H1 (cell line): ENCODE measurements around the gene LRRC46. TPM values are rescaled to one million over a fixed set of nuclear protein-coding genes. Genes with fewer than 3 reads are reported as not detected.
A peak's percentile ranks its signal among the peaks of the same experiment; 100 is the strongest.

Experiments
- CTCF ChIA-PET: fragments of 300-600 bp; sonication (Branson Sonifier 250); formaldehyde crosslinking; loops from one replicate; lab custom pipeline; 2021; ENCODE audit not compliant: partially characterized antibody; lab: Charles Lee
- POLR2A ChIA-PET: fragments of 300-600 bp; sonication (Branson Sonifier 250); formaldehyde crosslinking; loops from one replicate; lab custom pipeline; 2021; ENCODE audit warnings: inconsistent platforms; ENCODE audit not compliant: partially characterized antibody; lab: Charles Lee
- DNase-seq, 2 experiments: peaks; one replicate each; pipeline versions ENCODE4 v3.0.0 to v3.0.0-alpha.2; 2010 to 2022; ENCODE audit warnings: low spot score in 2 of 2, low read depth in 1 of 2, mixed read lengths in 1 of 2
- FAIRE-seq: peaks from 2 replicates; lab custom pipeline; 2011; peaks lifted over from hg19 to GRCh38; lab: Jason Lieb, UNC
- H2AFZ ChIP-seq: 2 replicates; pipeline ENCODE4 v1.8.1; 2012; ENCODE audit warnings: low read length, inconsistent platforms
- H2AK5ac ChIP-seq: 2 replicates; pipeline ENCODE4 v1.6.1; 2013; ENCODE audit warnings: low read depth, low read length
- H2BK120ac ChIP-seq: replicated peaks from 2 replicates; pipeline ENCODE3; 2013; ENCODE audit warnings: low read depth, low read length, inconsistent platforms
- H2BK12ac ChIP-seq: 2 replicates; pipeline ENCODE4 v1.6.1; 2013; ENCODE audit warnings: low read depth, low read length
- H2BK15ac ChIP-seq: 2 replicates; pipeline ENCODE4 v1.6.1; 2013; ENCODE audit warnings: low read length
- H2BK20ac ChIP-seq: 2 replicates; pipeline ENCODE4 v1.6.1; 2013; ENCODE audit warnings: low read length
- H2BK5ac ChIP-seq: 2 replicates; pipeline ENCODE4 v1.6.1; 2013; ENCODE audit warnings: low read depth, low read length
- H3K14ac ChIP-seq: 2 replicates; pipeline ENCODE4 v1.6.1; 2013; ENCODE audit warnings: inconsistent platforms; ENCODE audit not compliant: insufficient read length
- H3K18ac ChIP-seq: 2 replicates; pipeline ENCODE4 v1.6.1; 2013; ENCODE audit warnings: low read length; ENCODE audit errors: extremely low read depth
- H3K23ac ChIP-seq: 2 replicates; pipeline ENCODE4 v1.6.1; 2013; ENCODE audit warnings: inconsistent platforms; ENCODE audit not compliant: insufficient read length
- H3K23me2 ChIP-seq: 2 replicates; pipeline ENCODE4 v1.6.1; 2013; ENCODE audit warnings: low read depth, low read length
- H3K27ac ChIP-seq: 2 replicates; pipeline ENCODE4 v1.6.1; 2011; ENCODE audit warnings: low read depth, low read length, inconsistent platforms
- H3K27me3 ChIP-seq, 4 experiments: replicated peaks in 1 of 4; 1 replicate in 1 of 4; 2 replicates in 3 of 4; pipeline versions ENCODE4 v1.6.1 to v1.8.1; 2011 to 2013; ENCODE audit warnings: low read length in 3 of 4, mild to moderate bottlenecking in 3 of 4, inconsistent platforms in 2 of 4, mixed read lengths in 2 of 4, moderate library complexity in 1 of 4; ENCODE audit not compliant: control insufficient read depth in 3 of 4, insufficient read depth in 3 of 4; ENCODE audit errors: extremely low read depth in 1 of 4
- H3K36me3 ChIP-seq, 4 experiments: 2 replicates each; pipeline versions ENCODE4 v1.6.1 to v1.8.1; 2011 to 2013; ENCODE audit warnings: mild to moderate bottlenecking in 4 of 4, low read length in 3 of 4, moderate library complexity in 2 of 4, control low read depth in 1 of 4, inconsistent platforms in 1 of 4; ENCODE audit not compliant: insufficient read depth in 4 of 4, control insufficient read depth in 2 of 4
- H3K4ac ChIP-seq: replicated peaks from 2 replicates; pipeline ENCODE3; 2013; ENCODE audit warnings: low read length, low read depth, mixed read lengths, inconsistent platforms; ENCODE audit not compliant: insufficient read length
- H3K4me1 ChIP-seq, 4 experiments: replicated peaks in 1 of 4; 1 replicate in 1 of 4; 2 replicates in 3 of 4; pipeline versions ENCODE4 v1.6.1 to v1.8.1; 2011 to 2013; ENCODE audit warnings: low read length in 3 of 4, inconsistent platforms in 2 of 4, mixed read lengths in 1 of 4; ENCODE audit not compliant: insufficient read depth in 4 of 4, control insufficient read depth in 3 of 4
- H3K4me2 ChIP-seq, 2 experiments: 2 replicates each; pipeline versions ENCODE4 v1.6.1 to v1.8.1; 2011 to 2013; ENCODE audit warnings: low read depth in 2 of 2, low read length in 2 of 2, control low read depth in 1 of 2, inconsistent platforms in 1 of 2, mild to moderate bottlenecking in 1 of 2; ENCODE audit not compliant: insufficient read depth in 1 of 2
- H3K4me3 ChIP-seq, 4 experiments: fragments of 200-600, 300-600 bp in 1 of 4; sonication (generic), shearing (Covaris generic), sonication (Bioruptor Twin) in 1 of 4; 2 replicates each; pipeline versions ENCODE4 v1.5.1 to v1.8.1; 2011 to 2016; ENCODE audit warnings: low read length in 4 of 4, low read depth in 3 of 4, control low read depth in 2 of 4, inconsistent platforms in 2 of 4, mild to moderate bottlenecking in 2 of 4, mixed read lengths in 1 of 4, moderate library complexity in 1 of 4; ENCODE audit not compliant: insufficient read depth in 2 of 4; ENCODE audit errors: extremely low read depth in 1 of 4
- H3K56ac ChIP-seq: replicated peaks from 2 replicates; pipeline ENCODE3; 2013; ENCODE audit warnings: low read depth, mild to moderate bottlenecking, mixed read lengths, low read length, inconsistent platforms; ENCODE audit not compliant: insufficient read length
- H3K79me1 ChIP-seq: 2 replicates; pipeline ENCODE4 v1.6.1; 2013; ENCODE audit warnings: low read depth, low read length, control low read depth
- H3K79me2 ChIP-seq, 2 experiments: 2 replicates each; pipeline versions ENCODE4 v1.6.1 to v1.8.1; 2012 to 2013; ENCODE audit warnings: low read length in 2 of 2, mild to moderate bottlenecking in 2 of 2, inconsistent platforms in 1 of 2; ENCODE audit not compliant: insufficient read depth in 2 of 2, control insufficient read depth in 1 of 2
- H3K9ac ChIP-seq, 4 experiments: replicated peaks in 1 of 4; 1 replicate in 1 of 4; 2 replicates in 3 of 4; pipeline versions ENCODE4 v1.6.1 to v1.8.1; 2011 to 2013; ENCODE audit warnings: low read depth in 3 of 4, low read length in 3 of 4, control low read depth in 2 of 4, mild to moderate bottlenecking in 2 of 4, moderate library complexity in 2 of 4, inconsistent platforms in 1 of 4; ENCODE audit errors: extremely low read depth in 1 of 4
- H3K9me3 ChIP-seq, 2 experiments: 2 replicates each; pipeline versions ENCODE4 v1.6.1 to v1.8.1; 2012 to 2013; ENCODE audit warnings: mild to moderate bottlenecking in 2 of 2, moderate library complexity in 2 of 2, control low read depth in 1 of 2, inconsistent platforms in 1 of 2, low read depth in 1 of 2, low read length in 1 of 2, mixed read lengths in 1 of 2; ENCODE audit not compliant: insufficient read depth in 2 of 2
- H4K20me1 ChIP-seq, 2 experiments: replicated peaks in 1 of 2; 2 replicates each; pipeline versions ENCODE3 to v1.8.1; 2011 to 2013; ENCODE audit warnings: inconsistent platforms in 2 of 2, low read length in 2 of 2, mild to moderate bottlenecking in 1 of 2; ENCODE audit not compliant: insufficient read depth in 2 of 2, control insufficient read depth in 1 of 2
- H4K5ac ChIP-seq: 2 replicates; pipeline ENCODE4 v1.6.1; 2013; ENCODE audit warnings: low read length, low read depth, mixed read lengths, inconsistent platforms; ENCODE audit not compliant: insufficient read length
- H4K8ac ChIP-seq: 2 replicates; pipeline ENCODE4 v1.8.0; 2013; ENCODE audit warnings: mild to moderate bottlenecking, moderate library complexity, low read length, inconsistent platforms; ENCODE audit not compliant: insufficient read depth; ENCODE audit errors: extremely low read depth
- H4K91ac ChIP-seq: replicated peaks from 2 replicates; pipeline ENCODE3; 2013; ENCODE audit warnings: low read length, mixed read lengths, inconsistent platforms; ENCODE audit not compliant: insufficient read length
- ATF2 ChIP-seq: IDR thresholded peaks from 2 replicates; pipeline ENCODE4 v1.6.1; 2012; ENCODE audit warnings: low read length, inconsistent platforms
- CBX8 ChIP-seq: fragments of 300-800, 300-1000 bp; sonication (generic); IDR thresholded peaks from 2 replicates; pipeline ENCODE4 v1.7.1; 2016; ENCODE audit warnings: low read depth, low read length, borderline replicate concordance
- EGR1 ChIP-seq: IDR thresholded peaks from 2 replicates; pipeline ENCODE4 v1.6.1; 2011; ENCODE audit warnings: low read depth, low read length, borderline replicate concordance
- EP300 ChIP-seq, 2 experiments: IDR thresholded peaks; 1 replicate in 1 of 2; 2 replicates in 1 of 2; pipeline ENCODE4 v1.6.1; 2011 to 2012; ENCODE audit warnings: low read depth in 2 of 2, low read length in 2 of 2, mild to moderate bottlenecking in 2 of 2, borderline replicate concordance in 1 of 2, inconsistent platforms in 1 of 2, moderate library complexity in 1 of 2
- HDAC6 ChIP-seq: IDR thresholded peaks from one replicate; pipeline ENCODE4 v1.7.1; 2012; ENCODE audit warnings: low read depth, mild to moderate bottlenecking, inconsistent platforms, low read length, moderate library complexity
- MAFK ChIP-seq: IDR thresholded peaks from 2 replicates; pipeline ENCODE4 v1.6.1; 2012; ENCODE audit warnings: low read depth, mild to moderate bottlenecking, improper control_type of control experiment, low read length
- RFX5 ChIP-seq: IDR thresholded peaks from 2 replicates; pipeline ENCODE4 v1.6.1; 2011; ENCODE audit warnings: low read depth, low read length, improper control_type of control experiment, borderline replicate concordance
- TAF7 ChIP-seq: optimal IDR thresholded peaks from 2 replicates; pipeline ENCODE3; 2011; ENCODE audit warnings: low read depth, mild to moderate bottlenecking, inconsistent platforms, low read length, moderate library complexity, borderline replicate concordance
- WGBS, 2 experiments: shearing (Covaris generic) in 1 of 2; methylation state at CpG; one replicate each; pipeline versions ENCODE4 v1.1.6 to v1.1.7; 2013 to 2015; ENCODE audit warnings: low lambda C conversion rate in 2 of 2, mixed read lengths in 2 of 2, inconsistent platforms in 1 of 2, low coverage in 1 of 2, missing lambda C conversion rate in 1 of 2; ENCODE audit not compliant: insufficient replicate concordance in 2 of 2, insufficient coverage in 1 of 2, insufficient read length in 1 of 2; ENCODE audit errors: extremely low coverage in 1 of 2, missing lambda C conversion rate in 1 of 2; 5-methylcytosine and 5-hydroxymethylcytosine counted together
- polyA plus RNA-seq, 7 experiments: library from polyadenylated mRNA; depleted of rRNA in 3 of 7; stranded (reverse) in 5 of 7; unstranded in 2 of 7; fragments of >200 nt in 5 of 7; fragments of 200-250 nt in 2 of 7; gene quantifications; 1 replicate in 5 of 7; 2 replicates in 1 of 7; 4 replicates in 1 of 7; pipeline versions ENCODE4 v1.2.1 to v1.2.3, GENCODE V29; 2011 to 2013; ENCODE audit warnings: missing spikeins in 2 of 7, mixed read lengths in 2 of 7
- total RNA-seq: library from RNA; stranded (reverse); fragmentation: NEBNext Ultra II Directional; extraction: Animal tissue kit (Norgen Biotek cat#: 25700); gene quantifications from 2 replicates; pipeline ENCODE4 v1.2.1, GENCODE V29; 2021

The LRRC46 gene
- total and polyA plus RNA-seq, 2 of the 8 experiments (the other 6 are each of a cell fraction or from before 2014, with no cell fraction given) = 0.18 TPM; not detected in 1

GRCh38 chr17:47884905-47885730 lies 53.6 kb downstream of the LRRC46 start:
- Histone ChIP-seq H2AK5ac (no peak overlapping the region; the same call in 1 of the 2 replicates), H3K4me2 (peak overlapping the region; percentile 17 to 32; a peak in 2 of 4 replicates), H3K4ac (peak overlapping the region; percentile 39), H3K9ac (no peak overlapping the region), H3K23ac (no peak overlapping the region), H4K20me1 (no peaks in the 10 kb centered on the region), H3K36me3 (no peaks in the 10 kb centered on the region), H2BK5ac (peak overlapping the region; percentile 35; the same call in 1 of the 2 replicates), H2BK120ac (no peak overlapping the region), H3K79me2 (no peaks in the 10 kb centered on the region), H2BK12ac (peak overlapping the region; percentile 75; the same call in 1 of the 2 replicates), H3K27ac (no peak overlapping the region), H3K23me2 (no peaks in the 10 kb centered on the region), H2AFZ (peak overlapping the region; percentile 72; the same call in 1 of the 2 replicates), H4K5ac (no peak overlapping the region), H3K27me3 (no peaks in the 10 kb centered on the region), H3K14ac (no peak overlapping the region), H3K18ac (peak overlapping the region; percentile 48), H3K9me3 (no peaks in the 10 kb centered on the region), H3K4me3 (no peak overlapping the region), H3K4me1 (peaks cover 0 to 13% (median 8%) of the 10 kb centered on the region in 4 experiments; a peak in 6 of 7 replicates), H4K8ac (peak overlapping the region; percentile 4; the same call in 1 of the 2 replicates), H2BK20ac (0 out of 2 replicates have a peak overlapping the region, but pooled peaks have one; percentile 61), H4K91ac (no peak overlapping the region)
- DNase-seq = peak in 1 of 2 experiments; percentile 54
- CTCF ChIA-PET = interaction anchor here (0.6 to 18.8 kb wide), 19 partner anchors 8 to 274 kb away, joined by 3 to 1206 read pairs (median 4); partner anchors contain the start of genes CDK5RAP3, SCRN2, SP2 and SP6
- TF ChIP-seq HDAC6 (no peak), RFX5 (no peak), CBX8 (no peak), TAF7 (no peak), EGR1 (no peak), ATF2 (no peak), MAFK (no peak), EP300 (IDR thresholded peaks at IDR 0.05; ENCODE audit: borderline replicate concordance in 1 of 2, low read depth in 2 of 2, low read length in 2 of 2) (no peak)
- TF ChIP-seq, all 59 proteins: peak for 0
- peak overlapping the region; percentile 95; the same call in 1 of the 2 replicates for H2BK15ac ChIP-seq
- POLR2A ChIA-PET = interaction anchor here (0.8 to 3.0 kb wide), 15 partner anchors 10 to 163 kb away, joined by 3 to 17 read pairs (median 5); partner anchors contain the start of genes NFE2L1, SCRN2, SP2 and SP6
- WGBS, 2 experiments = 63% methylated on average over 9 of the region's 11 CpGs; no CpG with 5 or more reads in 1 of the 2 experiments
- no peaks in the 10 kb centered on the region for H3K79me1 ChIP-seq
- no peak overlapping the region for H3K56ac ChIP-seq
- FAIRE-seq = no peak
